Stomach (tissue), 9 donors: ENCODE data around the gene HADHB. TPM values are rescaled to one million over a fixed set of nuclear protein-coding genes. Genes with fewer than 3 reads are reported as not detected.
"Not testable (repeated sequence)": the region's sequence is repeated elsewhere in the genome, so short reads cannot be mapped to it uniquely, and the experiment has no call there.

Experiments
- DNase-seq, 2 donors: peaks; one replicate each; pipeline versions ENCODE4 v3.0.0 to v3.0.0-alpha.2; 2013 to 2019
- H3K27ac ChIP-seq, 5 donors: fragments of 200-600 bp in 4 of 5; sonication (generic) in 4 of 5; one replicate each; pipeline ENCODE4 v1.5.1; 2013 to 2019; ENCODE audit warnings: mild to moderate bottlenecking in 1 of 5, moderate library complexity in 1 of 5
- H3K27me3 ChIP-seq, 3 donors: fragments of 200-600 bp; sonication (generic); one replicate each; pipeline ENCODE4 v1.5.1; 2017 to 2019; ENCODE audit warnings: mixed run types in 1 of 3
- H3K36me3 ChIP-seq, 4 donors: fragments of 200-600 bp; sonication (generic); 1 replicate in 3 of 4; 2 replicates in 1 of 4; pipeline ENCODE4 v1.5.1; 2016 to 2019
- H3K4me1 ChIP-seq, 4 donors: fragments of 200-600 bp; sonication (generic); one replicate each; pipeline ENCODE4 v1.5.1; 2016 to 2019
- H3K4me3 ChIP-seq, 4 donors: fragments of 200-600 bp; sonication (generic) in 3 of 4; one replicate each; pipeline ENCODE4 v1.5.1; 2016 to 2019; ENCODE audit warnings: mild to moderate bottlenecking in 1 of 4
- H3K9me3 ChIP-seq, 4 donors: fragments of 200-600 bp; sonication (generic); one replicate each; pipeline ENCODE4 v1.5.1; 2016 to 2019
- CTCF ChIP-seq, 7 experiments: fragments of 450-650 bp in 4 of 7; fragments of 200-600 bp in 3 of 7; sonication (generic) in 3 of 7; IDR thresholded peaks; one replicate each; pipeline ENCODE4 v1.5.1; 2016 to 2019; ENCODE audit warnings: antibody characterized with exemption in 7 of 7, control low read depth in 2 of 7, mild to moderate bottlenecking in 1 of 7
- EP300 ChIP-seq: sonication (generic); formaldehyde crosslinking; IDR thresholded peaks from one replicate; pipeline ENCODE4 v1.6.1; 2017; ENCODE audit warnings: antibody characterized with exemption
- POLR2A ChIP-seq, 4 donors: fragments of 450-650 bp; IDR thresholded peaks; one replicate each; pipeline ENCODE4 v1.6.1; 2016; ENCODE audit warnings: antibody characterized with exemption in 4 of 4, control low read depth in 2 of 4, mild to moderate bottlenecking in 1 of 4, moderate library complexity in 1 of 4
- POLR2AphosphoS5 ChIP-seq, 3 donors: sonication (generic); formaldehyde crosslinking; IDR thresholded peaks; one replicate each; pipeline ENCODE4 v1.6.1; 2016; ENCODE audit warnings: antibody characterized with exemption in 3 of 3
- WGBS, 5 donors: extraction: QIAGEN DNeasy Blood & Tissue Kit in 3 of 5; methylation state at CpG; one replicate each; pipeline versions ENCODE4 v1.1.5 to v1.1.7; 2013 to 2018; 5-methylcytosine and 5-hydroxymethylcytosine counted together
- intact Hi-C: fragments of 100-400 bp; cut with DNase I; formaldehyde crosslinking; loops from one replicate; pipeline ENCODE4 v1.15.1; 2023; ENCODE audit warnings: low total_unique reads
- polyA plus RNA-seq, 3 donors: library from polyadenylated mRNA; stranded (reverse); fragments of 200-250 nt; gene quantifications; one replicate each; pipeline ENCODE4 v1.2.3, GENCODE V29; 2013
- total RNA-seq, 5 donors: library from RNA; depleted of rRNA; stranded (reverse); fragments of >200 nt; gene quantifications; one replicate each; pipeline versions ENCODE4 v1.1.0 to v1.2.3, GENCODE V29; 2014 to 2016
- donor health status: healthy with polysubstance abuse.
- donor health status: Bipolar disorder and iron deficiency.
- donor health status: healthy.

HADHB gene
- total and polyA plus RNA-seq, 8 donors: 70.4 to 178 (median 91.4) TPM

GRCh38 chr2:26302846-26303245 is 58.1 kb downstream of the HADHB start:
- WGBS, 5 donors: 41 to 60% (median 47%) methylated on average over 6 of the region's 6 CpGs
- TF ChIP-seq POLR2A (IDR thresholded peaks at IDR 0.05) (no peak), CTCF (IDR thresholded peaks at IDR 0.05) (no peak), EP300 (no peak), POLR2AphosphoS5 (IDR thresholded peaks at IDR 0.05) (no peak)

GRCh38 chr2:26305094-26305493 is 60.4 kb downstream of the HADHB start:
- H3K27me3 ChIP-seq, H3K4me3 ChIP-seq, intact Hi-C loops, H3K36me3 ChIP-seq, H3K27ac ChIP-seq, H3K9me3 ChIP-seq: not testable (repeated sequence)
- DNase-seq: peak in 1 of 2 donors; percentile 63
- H3K4me1 ChIP-seq: peaks cover 2 to 18% (median 10%) of the 10 kb centered on the region in 4 donors
- 37 to 57% (median 44%) methylated on average over 7 of the region's 7 CpGs for WGBS, 5 donors

More at GRCh38 chr2:26302846-26303245, 58.1 kb downstream of the HADHB start:
- Histone ChIP-seq H3K9me3 (no peaks in the 10 kb centered on the region), H3K4me3 (no peak overlapping the region), H3K27ac (no peak overlapping the region), H3K36me3 (no peaks in the 10 kb centered on the region), H3K4me1 (peaks cover 8 to 30% (median 22%) of the 10 kb centered on the region in 4 donors), H3K27me3 (no peaks in the 10 kb centered on the region)
- peak in 1 of 2 donors; percentile 43 for DNase-seq
- intact Hi-C loops: no loop called here

- no peaks in the 10 kb centered on the region for H3K9me3 ChIP-seq
- H3K36me3 ChIP-seq: no peaks in the 10 kb centered on the region
- intact Hi-C loops: no loop called here
- no peak for DNase-seq
- H3K27ac ChIP-seq: no peak overlapping the region
- peaks cover 0 to 14% (median 5%) of the 10 kb centered on the region in 4 donors for H3K4me1 ChIP-seq
- TF ChIP-seq CTCF (IDR thresholded peaks at IDR 0.05) (no peak), POLR2AphosphoS5 (IDR thresholded peaks at IDR 0.05) (no peak), POLR2A (IDR thresholded peaks at IDR 0.05) (no peak), EP300 (no peak)
- no peaks in the 10 kb centered on the region for H3K27me3 ChIP-seq
- no peak overlapping the region for H3K4me3 ChIP-seq
- 59 to 71% (median 65%) methylated on average over 6 of the region's 6 CpGs for WGBS, 5 donors
Measured at GRCh38 chr2:26305540-26305939, 60.8 kb downstream of the HADHB start.

GRCh38 chr2:26309921-26310320 is 65.2 kb downstream of the HADHB start:
- no peak overlapping the region for H3K27ac ChIP-seq
- H3K9me3 ChIP-seq: no peaks in the 10 kb centered on the region
- no peaks in the 10 kb centered on the region for H3K36me3 ChIP-seq
- no peak for DNase-seq
- H3K27me3 ChIP-seq: no peaks in the 10 kb centered on the region
- no peak overlapping the region for H3K4me3 ChIP-seq
- intact Hi-C loops: no loop called here
- 83 to 91% (median 88%) methylated on average over 10 of the region's 10 CpGs for WGBS, 5 donors
- no peaks in the 10 kb centered on the region for H3K4me1 ChIP-seq
- TF ChIP-seq CTCF (IDR thresholded peaks at IDR 0.05): no peak
- TF ChIP-seq EP300: no peak
- no peak for TF ChIP-seq POLR2AphosphoS5 (IDR thresholded peaks at IDR 0.05)
- no peak for TF ChIP-seq POLR2A (IDR thresholded peaks at IDR 0.05)

- Histone ChIP-seq H3K4me1 (no peaks in the 10 kb centered on the region), H3K9me3 (no peaks in the 10 kb centered on the region), H3K36me3 (no peaks in the 10 kb centered on the region), H3K27ac (no peak overlapping the region), H3K4me3 (no peak overlapping the region), H3K27me3 (no peaks in the 10 kb centered on the region)
- intact Hi-C loops: no loop called here
- 71 to 88% (median 87%) methylated on average over 3 to 9 of the region's 9 CpGs for WGBS, 5 donors
- TF ChIP-seq EP300 (no peak), CTCF (IDR thresholded peaks at IDR 0.05) (no peak), POLR2AphosphoS5 (IDR thresholded peaks at IDR 0.05) (no peak), POLR2A (IDR thresholded peaks at IDR 0.05) (no peak)
- DNase-seq: no peak
Measured at GRCh38 chr2:26312471-26312870, 67.7 kb downstream of the HADHB start.
